VCaP (cell line): ENCODE data around the gene MPG.

Experiments
- H3K27ac ChIP-seq: fragments of 450-650 bp; 2 replicates; pipeline ENCODE4 v1.5.1; 2017
- CTCF ChIP-seq: fragments of 450-650 bp; conservative IDR thresholded peaks from 2 replicates; pipeline ENCODE4 v1.5.1; 2017; ENCODE audit warnings: mild to moderate bottlenecking, moderate library complexity

MPG gene

DNA sequence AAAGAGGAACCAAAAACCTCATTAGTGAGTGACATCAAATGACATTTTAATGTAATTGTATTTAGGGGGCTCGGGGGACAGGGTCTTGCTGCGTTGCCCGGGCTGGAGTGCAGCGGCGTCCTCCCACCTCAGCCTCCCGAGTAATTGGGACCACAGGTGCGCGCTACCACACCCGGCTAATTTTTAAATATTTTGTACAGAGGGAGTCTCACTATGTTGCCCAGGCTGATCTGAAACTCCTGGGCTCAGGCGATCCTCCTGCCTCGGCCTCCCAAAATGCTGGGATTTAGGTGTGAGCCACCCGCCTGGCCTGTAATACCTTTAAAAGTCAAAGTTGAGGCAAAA lies 23.8 kb upstream of the MPG start:
- TF ChIP-seq CTCF: no peak

GRCh38 chr16:55571-56136 lies 22.4 kb upstream of the MPG start:
- TF ChIP-seq CTCF: no peak

More for the DNA sequence above, 23.8 kb upstream of the MPG start:
- H3K27ac ChIP-seq: peak overlapping the region; percentile 74; the same call in 1 of the 2 replicates

GRCh38 chr16:56231-56927 lies 21.6 kb upstream of the MPG start:
- TF ChIP-seq CTCF: no peak
- H3K27ac ChIP-seq: no peak overlapping the region

More at GRCh38 chr16:55571-56136, 22.4 kb upstream of the MPG start:
- H3K27ac ChIP-seq: no peak overlapping the region

DNA sequence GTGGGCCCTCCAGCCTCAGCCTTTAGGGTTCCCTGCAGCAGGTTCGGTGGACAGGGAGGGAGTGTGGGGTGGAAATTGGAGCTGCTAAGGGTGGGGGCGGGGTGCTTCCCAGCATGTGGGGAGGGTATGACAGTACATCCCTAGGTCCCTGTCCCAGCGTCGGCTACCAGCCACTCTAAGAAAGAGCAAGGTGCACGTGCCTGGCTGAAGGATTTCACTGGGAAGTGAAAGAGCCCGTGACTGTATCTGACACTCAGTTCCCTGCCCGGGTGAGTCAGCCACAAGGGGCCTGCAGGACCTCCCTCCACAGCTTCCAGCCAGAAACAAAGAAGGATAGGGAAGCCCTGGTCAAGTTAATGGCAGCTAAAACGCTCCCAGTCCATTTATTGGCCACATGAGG lies 20.3 kb upstream of the MPG start:
- H3K27ac ChIP-seq: no peak overlapping the region
- no peak for TF ChIP-seq CTCF

GRCh38 chr16:58491-59439 lies 19.3 kb upstream of the MPG start:
- H3K27ac ChIP-seq: no peak overlapping the region
- no peak for TF ChIP-seq CTCF

DNA sequence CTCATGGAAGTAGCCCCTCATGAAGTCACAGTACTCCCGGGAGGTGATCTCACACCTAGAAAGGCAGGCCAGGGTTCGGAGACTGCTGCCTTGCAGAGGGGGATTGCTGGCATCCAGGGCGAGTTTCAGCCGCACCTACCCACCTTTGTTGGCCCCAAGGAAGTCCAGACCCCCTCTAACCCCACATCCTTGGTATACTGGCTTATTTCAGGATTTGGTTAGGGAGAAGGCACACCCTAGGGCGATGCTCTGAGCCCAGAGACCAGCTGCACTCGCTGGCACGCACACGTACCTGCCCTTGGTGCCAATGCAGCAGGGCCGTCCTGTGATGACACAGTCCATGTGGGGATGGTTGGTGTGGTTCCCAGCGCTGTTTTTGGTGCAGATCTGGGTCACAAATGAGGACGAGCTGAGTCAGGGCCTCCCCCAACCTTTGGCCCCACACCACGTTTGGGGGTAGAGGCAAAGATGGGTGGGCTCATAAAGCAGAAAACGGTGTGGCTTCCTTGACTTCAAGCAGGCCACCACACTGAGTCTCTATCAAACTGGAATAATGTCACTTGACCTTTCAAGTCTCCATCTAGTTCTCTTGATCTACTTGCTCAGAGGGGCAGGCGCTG lies 18.5 kb upstream of the MPG start:
- no peak for TF ChIP-seq CTCF
- H3K27ac ChIP-seq: no peak overlapping the region

GRCh38 chr16:60166-60565 lies 17.9 kb upstream of the MPG start:
- no peak for TF ChIP-seq CTCF
- no peak overlapping the region for H3K27ac ChIP-seq
